HEK293 (cell line): ENCODE results near the gene LGALS7.

ENCODE experiments used
- CTCF ChIA-PET: fragments of 350-600 bp; formaldehyde crosslinking; extraction: SDS; loops from one replicate; lab custom pipeline; 2021; ENCODE audit warnings: antibody characterized with exemption; lab: Yijun Ruan, JAX
- POLR2A ChIA-PET: fragments of 300-600 bp; formaldehyde crosslinking; extraction: SDS; loops from one replicate; lab custom pipeline; 2020; ENCODE audit warnings: antibody characterized with exemption, inconsistent platforms; lab: Yijun Ruan, JAX
- H3K27ac ChIP-seq: fragments of 200-500 bp; sonication (Bioruptor generic); 2 replicates; pipeline ENCODE4 v1.5.1; 2014; ENCODE audit warnings: low read depth, low read length, control low read depth, inconsistent platforms; ENCODE audit errors: extremely low read depth
- H3K36me3 ChIP-seq, 2 experiments: fragments of 200-500 bp in 1 of 2; sonication (Bioruptor generic) in 1 of 2; 1 replicate in 1 of 2; 2 replicates in 1 of 2; pipeline ENCODE4 v1.5.1; 2014 to 2017; ENCODE audit warnings: inconsistent platforms in 2 of 2, low read length in 2 of 2; ENCODE audit not compliant: control insufficient read depth in 2 of 2, insufficient read depth in 1 of 2
- H3K4me1 ChIP-seq: fragments of 200-500 bp; sonication (Bioruptor generic); 2 replicates; pipeline ENCODE4 v1.5.1; 2014; ENCODE audit warnings: mild to moderate bottlenecking, low read length, inconsistent platforms; ENCODE audit not compliant: control insufficient read depth, insufficient read depth
- H3K4me3 ChIP-seq: 2 replicates; pipeline ENCODE4 v1.5.1; 2011; ENCODE audit warnings: low read depth, mild to moderate bottlenecking, control low read depth, low read length, moderate library complexity
- H3K9me3 ChIP-seq: fragments of 200-500 bp; sonication (Bioruptor generic); 2 replicates; pipeline ENCODE4 v1.5.1; 2014; ENCODE audit warnings: low read depth, low read length, inconsistent platforms; ENCODE audit not compliant: control insufficient read depth, insufficient read depth
- BCL6B ChIP-seq: fragments of 450-650 bp; formaldehyde crosslinking; IDR thresholded peaks from 2 replicates; pipeline ENCODE4 v1.5.1; 2017; ENCODE audit warnings: missing biosample characterization, missing genetic modification characterization
- HIC1 ChIP-seq: fragments of 450-650 bp; formaldehyde crosslinking; IDR thresholded peaks from 2 replicates; pipeline ENCODE4 v1.5.1; 2016; ENCODE audit warnings: missing biosample characterization, missing genetic modification characterization
- HOXD13 ChIP-seq: sonication (generic); formaldehyde crosslinking; IDR thresholded peaks from 2 replicates; pipeline ENCODE4 v1.8.0; 2022; ENCODE audit warnings: missing genetic modification reagents, borderline replicate concordance
- KLF9 ChIP-seq: fragments of 450-650 bp; formaldehyde crosslinking; IDR thresholded peaks from 2 replicates; pipeline ENCODE4 v1.5.1; 2016; ENCODE audit warnings: missing biosample characterization, missing genetic modification characterization, low read depth
- MZF1 ChIP-seq: fragments of 450-650 bp; formaldehyde crosslinking; IDR thresholded peaks from 2 replicates; pipeline ENCODE4 v1.5.1; 2017; ENCODE audit warnings: missing biosample characterization, missing genetic modification characterization, borderline replicate concordance
- PRDM10 ChIP-seq: fragments of 450-650 bp; formaldehyde crosslinking; IDR thresholded peaks from 2 replicates; pipeline ENCODE4 v1.5.1; 2016; ENCODE audit warnings: missing biosample characterization, missing genetic modification characterization
- SP7 ChIP-seq: fragments of 450-650 bp; formaldehyde crosslinking; IDR thresholded peaks from 2 replicates; pipeline ENCODE4 v1.5.1; 2016; ENCODE audit warnings: missing biosample characterization, missing genetic modification characterization
- TCF7L2 ChIP-seq: IDR thresholded peaks from 2 replicates; pipeline ENCODE4 v1.6.1; 2011; ENCODE audit warnings: low read depth, mild to moderate bottlenecking, inconsistent platforms, low read length, moderate library complexity, borderline replicate concordance
- ZBTB10 ChIP-seq: fragments of 450-650 bp; formaldehyde crosslinking; IDR thresholded peaks from 2 replicates; pipeline ENCODE4 v1.5.1; 2016; ENCODE audit warnings: missing biosample characterization, missing genetic modification characterization
- ZBTB17 ChIP-seq: fragments of 450-650 bp; formaldehyde crosslinking; IDR thresholded peaks from 2 replicates; pipeline ENCODE4 v1.5.1; 2016; ENCODE audit warnings: missing biosample characterization, missing genetic modification characterization
- ZBTB21 ChIP-seq: fragments of 450-650 bp; formaldehyde crosslinking; IDR thresholded peaks from 2 replicates; pipeline ENCODE4 v1.5.1; 2017; ENCODE audit warnings: missing biosample characterization, missing genetic modification characterization
- ZBTB44 ChIP-seq: fragments of 450-650 bp; IDR thresholded peaks from 2 replicates; pipeline ENCODE4 v1.5.1; 2018; ENCODE audit warnings: missing biosample characterization, mild to moderate bottlenecking, missing genetic modification characterization
- ZBTB48 ChIP-seq: fragments of 450-650 bp; formaldehyde crosslinking; IDR thresholded peaks from 2 replicates; pipeline ENCODE4 v1.5.1; 2016; ENCODE audit warnings: missing biosample characterization, missing genetic modification characterization
- ZIC2 ChIP-seq: fragments of 450-650 bp; formaldehyde crosslinking; IDR thresholded peaks from 2 replicates; pipeline ENCODE4 v1.5.1; 2016; ENCODE audit warnings: missing biosample characterization, missing genetic modification characterization
- ZNF2 ChIP-seq: fragments of 450-650 bp; formaldehyde crosslinking; IDR thresholded peaks from 2 replicates; pipeline ENCODE4 v1.5.1; 2016; ENCODE audit warnings: missing biosample characterization, missing genetic modification characterization
- ZNF311 ChIP-seq: fragments of 450-650 bp; formaldehyde crosslinking; IDR thresholded peaks from 2 replicates; pipeline ENCODE4 v1.5.1; 2017; ENCODE audit warnings: missing biosample characterization, missing genetic modification characterization, borderline replicate concordance
- ZNF558 ChIP-seq: fragments of 450-650 bp; formaldehyde crosslinking; IDR thresholded peaks from 2 replicates; pipeline ENCODE4 v1.5.1; 2016; ENCODE audit warnings: missing biosample characterization, missing genetic modification characterization
- ZNF701 ChIP-seq: fragments of 450-650 bp; formaldehyde crosslinking; IDR thresholded peaks from 2 replicates; pipeline ENCODE4 v1.5.1; 2016; ENCODE audit warnings: missing biosample characterization, missing genetic modification characterization
- ZSCAN30 ChIP-seq: fragments of 450-650 bp; IDR thresholded peaks from 2 replicates; pipeline ENCODE4 v1.5.1; 2018; ENCODE audit warnings: missing biosample characterization, mild to moderate bottlenecking, missing genetic modification characterization, moderate library complexity

The LGALS7 gene

GRCh38 chr19:38786572-38787265, 13.4 kb upstream of the LGALS7 start:
- 0 out of 2 replicates have a peak, but pooled peaks cover 2% of the 10 kb centered on the region for H3K4me1 ChIP-seq
- ChIA-PET CTCF (interaction anchor here (0.8 to 2.1 kb wide), 4 partner anchors 9 to 144 kb away, joined by 3 to 12 read pairs (median 5); partner anchors contain the start of genes MRPS12 and SARS2), POLR2A (interaction anchor here (0.6 to 1.8 kb wide), 6 partner anchors 17 to 144 kb away, joined by 3 to 9 read pairs (median 3); partner anchors contain the start of genes MRPS12 and SARS2)
- H3K27ac ChIP-seq: no peak overlapping the region
- H3K36me3 ChIP-seq: no peaks in the 10 kb centered on the region; a peak in 1 of 3 replicates
- no peaks in the 10 kb centered on the region for H3K9me3 ChIP-seq
- TF ChIP-seq ZIC2 (tag by site-specific recombination): peak; percentile 21
- peak; percentile 99 for TF ChIP-seq ZBTB17
- TF ChIP-seq ZBTB21 (tag by site-specific recombination): no peak
- TF ChIP-seq ZBTB44 (tag by site-specific recombination): peak; percentile 74; the same call in 1 of the 2 replicates
- TF ChIP-seq BCL6B: peak; percentile 38; the same call in 1 of the 2 replicates
- no peak for TF ChIP-seq TCF7L2
- TF ChIP-seq HIC1 (tag by site-specific recombination): peak; percentile 7; the same call in 1 of the 2 replicates
- TF ChIP-seq ZBTB10 (tag by site-specific recombination): 0 out of 2 replicates have a peak, but pooled peaks have one; percentile 17
- TF ChIP-seq MZF1 (tag by site-specific recombination): no peak
- no peak for TF ChIP-seq ZNF311 (tag by site-specific recombination)
- TF ChIP-seq SP7 (tag by site-specific recombination): peak; percentile 54; the same call in 1 of the 2 replicates
- 0 out of 2 replicates have a peak, but pooled peaks have one; percentile 16 for TF ChIP-seq PRDM10
- TF ChIP-seq ZBTB48 (tag by site-specific recombination): peak; percentile 21; the same call in 1 of the 2 replicates
- TF ChIP-seq ZNF558 (tag by site-specific recombination): no peak
- TF ChIP-seq HOXD13: no peak
- 0 out of 2 replicates have a peak, but pooled peaks have one; percentile 22 for TF ChIP-seq ZNF2 (tag by site-specific recombination)
- no peak for TF ChIP-seq KLF9 (tag by site-specific recombination)
- 0 out of 2 replicates have a peak, but pooled peaks have one; percentile 38 for TF ChIP-seq ZSCAN30 (tag by site-specific recombination)
- no peak for TF ChIP-seq ZNF701
- H3K4me3 ChIP-seq: no peak overlapping the region
